Ovary (tissue), 9 donors: ENCODE data around the gene IGFL4. TPM values are rescaled to one million over a fixed set of nuclear protein-coding genes. Genes with fewer than 3 reads are reported as not detected.
"Not testable (repeated sequence)": the region's sequence is repeated elsewhere in the genome, so short reads cannot be mapped to it uniquely, and the experiment has no call there.

ENCODE experiments used
- DNase-seq, 5 donors: peaks; one replicate each; pipeline ENCODE4 v3.0.0-alpha.2; 2019 to 2020
- H3K27ac ChIP-seq, 2 donors: fragments of 200-600 bp; one replicate each; pipeline versions ENCODE4 v1.5.1 to v1.8.0; 2019 to 2022
- H3K27me3 ChIP-seq: fragments of 200-600 bp; one replicate; pipeline ENCODE4 v1.8.0; 2022
- H3K36me3 ChIP-seq: fragments of 200-600 bp; sonication (generic); one replicate; pipeline ENCODE4 v1.5.1; 2019
- H3K4me1 ChIP-seq: one replicate; pipeline ENCODE4 v1.8.1; 2013; ENCODE audit warnings: mild to moderate bottlenecking, moderate library complexity; ENCODE audit not compliant: insufficient read depth
- H3K4me3 ChIP-seq: fragments of 200-600 bp; sonication (generic); one replicate; pipeline ENCODE4 v1.5.1; 2017
- H3K9me3 ChIP-seq, 2 donors: fragments of 200-600 bp in 1 of 2; sonication (generic) in 1 of 2; one replicate each; pipeline versions ENCODE4 v1.5.1 to v1.8.1; 2013 to 2019; ENCODE audit warnings: mild to moderate bottlenecking in 1 of 2, moderate library complexity in 1 of 2
- EP300 ChIP-seq: sonication (generic); formaldehyde crosslinking; IDR thresholded peaks from one replicate; pipeline ENCODE4 v1.6.1; 2017; ENCODE audit warnings: antibody characterized with exemption
- POLR2A ChIP-seq: fragments of 450-650 bp; IDR thresholded peaks from one replicate; pipeline ENCODE4 v1.6.1; 2017; ENCODE audit warnings: antibody characterized with exemption, mild to moderate bottlenecking, moderate library complexity
- WGBS, 3 donors: extraction: QIAGEN DNeasy Blood & Tissue Kit in 1 of 3; methylation state at CpG; one replicate each; pipeline versions ENCODE4 v1.1.5 to v1.1.7; 2013 to 2017; 5-methylcytosine and 5-hydroxymethylcytosine counted together
- intact Hi-C, 4 donors: fragments of 100-400 bp; cut with DNase I; formaldehyde crosslinking; loops; one replicate each; pipeline versions ENCODE4 v1.11.0 to v1.15.1; 2022 to 2023
- polyA plus RNA-seq, 2 donors: library from polyadenylated mRNA; stranded (reverse); fragments of 200-250 nt in 1 of 2; fragments of 350-450 nt in 1 of 2; fragmentation: Illumina TruSeq in 1 of 2; extraction: RNeasy Lipid Tissue Mini Kit (QIAGEN cat#74804) in 1 of 2; gene quantifications; one replicate each; pipeline ENCODE4 v1.2.3, GENCODE V29; 2013 to 2014
- total RNA-seq, 7 donors: library from RNA; depleted of rRNA in 2 of 7; stranded (reverse); fragments of >200 nt in 2 of 7; fragmentation: NEBNext Ultra II Directional in 3 of 7; extraction: Animal tissue kit (Norgen Biotek cat#: 25700) in 3 of 7; gene quantifications; one replicate each; pipeline versions ENCODE4 v1.1.0 to v1.2.4, GENCODE V29; 2016 to 2023
- TF ChIP-seq, protein P1 (sequence below), 3 donors: fragments of 450-650 bp in 2 of 3; fragments of 200-600 bp in 1 of 3; IDR thresholded peaks; one replicate each; pipeline versions ENCODE4 v1.5.1 to v1.8.0; 2016 to 2022; ENCODE audit warnings: antibody characterized with exemption in 3 of 3, mild to moderate bottlenecking in 1 of 3
- donor health status: DM: no; HTN: no; CAD: no; lungs with moderate emphysema.
- donor health status: DM: no; HTN: no; CAD: no.
- donor health status: Bipolar disorder and iron deficiency.
- donor health status: DM: yes; HTN: yes; CAD: no.
- donor health status: DM: no; HTN: no; CAD: no.
- donor health status: DM: yes; HTN: yes; CAD: no.

Gene IGFL4
- total and polyA plus RNA-seq, 9 donors, result not detected

DNA sequence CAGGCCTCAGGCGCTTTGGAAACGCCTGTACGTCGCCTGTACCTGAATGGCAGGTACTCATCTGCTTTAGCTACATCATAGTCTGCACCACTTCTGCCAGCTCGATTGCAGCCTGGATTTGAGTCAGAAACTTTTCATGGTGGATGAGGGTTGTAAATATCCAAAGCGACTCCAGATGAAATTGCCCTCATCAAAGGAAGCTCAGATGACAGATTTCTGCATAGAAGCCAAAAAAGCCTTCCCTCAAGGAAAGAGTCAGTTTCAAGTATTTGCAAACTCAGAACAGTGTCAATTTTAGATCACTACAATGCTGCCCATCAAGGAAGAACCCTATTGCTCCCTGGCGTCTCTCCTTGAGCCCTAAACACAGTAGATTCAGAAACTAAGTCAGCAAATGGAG lies 38.8 kb upstream of the IGFL4 start:
- TF ChIP-seq, protein P1, sequence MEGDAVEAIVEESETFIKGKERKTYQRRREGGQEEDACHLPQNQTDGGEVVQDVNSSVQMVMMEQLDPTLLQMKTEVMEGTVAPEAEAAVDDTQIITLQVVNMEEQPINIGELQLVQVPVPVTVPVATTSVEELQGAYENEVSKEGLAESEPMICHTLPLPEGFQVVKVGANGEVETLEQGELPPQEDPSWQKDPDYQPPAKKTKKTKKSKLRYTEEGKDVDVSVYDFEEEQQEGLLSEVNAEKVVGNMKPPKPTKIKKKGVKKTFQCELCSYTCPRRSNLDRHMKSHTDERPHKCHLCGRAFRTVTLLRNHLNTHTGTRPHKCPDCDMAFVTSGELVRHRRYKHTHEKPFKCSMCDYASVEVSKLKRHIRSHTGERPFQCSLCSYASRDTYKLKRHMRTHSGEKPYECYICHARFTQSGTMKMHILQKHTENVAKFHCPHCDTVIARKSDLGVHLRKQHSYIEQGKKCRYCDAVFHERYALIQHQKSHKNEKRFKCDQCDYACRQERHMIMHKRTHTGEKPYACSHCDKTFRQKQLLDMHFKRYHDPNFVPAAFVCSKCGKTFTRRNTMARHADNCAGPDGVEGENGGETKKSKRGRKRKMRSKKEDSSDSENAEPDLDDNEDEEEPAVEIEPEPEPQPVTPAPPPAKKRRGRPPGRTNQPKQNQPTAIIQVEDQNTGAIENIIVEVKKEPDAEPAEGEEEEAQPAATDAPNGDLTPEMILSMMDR (IDR thresholded peaks at IDR 0.05), result no peak
- TF ChIP-seq EP300 (no peak), POLR2A (no peak)
- H3K27me3 ChIP-seq, result peaks cover 3% of the 10 kb centered on the region
- intact Hi-C loops, result loop anchor here in 1 of 4 donors (5.0 kb wide), 1 partner anchor 188 kb away; no protein-coding TSS in a partner anchor

DNA sequence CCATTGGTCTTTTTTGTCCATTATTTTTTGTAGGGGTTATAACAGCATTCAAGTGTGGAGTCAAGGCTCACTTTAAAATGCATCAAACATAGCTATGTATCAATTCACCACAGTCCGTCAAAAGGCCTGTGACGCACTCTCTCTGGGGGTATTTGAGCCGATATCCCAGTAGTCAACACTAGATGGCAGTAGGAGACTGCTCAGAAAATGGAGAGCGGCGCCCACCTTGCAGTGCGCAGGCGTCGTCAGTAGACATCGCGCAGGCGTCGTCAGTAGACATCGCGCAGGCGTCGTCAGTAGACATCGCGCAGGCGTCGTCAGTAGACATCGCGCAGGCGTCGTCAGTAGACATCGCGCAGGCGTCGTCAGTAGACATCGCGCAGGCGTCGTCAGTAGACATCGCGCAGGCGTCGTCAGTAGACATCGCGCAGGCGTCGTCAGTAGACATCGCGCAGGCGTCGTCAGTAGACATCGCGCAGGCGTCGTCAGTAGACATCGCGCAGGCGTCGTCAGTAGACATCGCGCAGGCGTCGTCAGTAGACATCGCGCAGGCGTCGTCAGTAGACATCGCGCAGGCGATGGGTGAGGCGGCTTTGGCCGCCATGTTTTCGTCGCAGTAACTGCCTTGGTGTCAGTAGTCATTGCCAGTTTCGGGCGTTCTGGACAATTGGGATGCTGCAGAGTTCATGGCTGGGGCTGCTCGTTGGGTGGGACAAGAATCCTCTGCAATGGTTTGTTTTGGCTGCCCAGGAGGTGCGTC lies 38.0 kb upstream of the IGFL4 start:
- DNase-seq, result peak in 4 of 5 donors; percentile 21 to 62 (median 43)
- intact Hi-C loops, result loop anchor here in 1 of 4 donors (5.0 kb wide), 1 partner anchor 189 kb away; no protein-coding TSS in a partner anchor
- not testable (repeated sequence) for H3K36me3 ChIP-seq, H3K27ac ChIP-seq, H3K4me3 ChIP-seq, H3K9me3 ChIP-seq, H3K27me3 ChIP-seq, H3K4me1 ChIP-seq
- 10 to 21% (median 19%) methylated on average over 27 to 43 of the region's 71 CpGs for WGBS, 3 donors
- TF ChIP-seq, protein P1 (IDR thresholded peaks at IDR 0.05), result peak in 1 of 3 donors; percentile 49

More for the DNA sequence above, 38.8 kb upstream of the IGFL4 start:
- WGBS, 3 donors, result 87 to 94% (median 88%) methylated on average over 7 of the region's 7 CpGs
- no peak for DNase-seq
- H3K4me1 ChIP-seq, result peaks cover 3% of the 10 kb centered on the region
- H3K36me3 ChIP-seq, result no peaks in the 10 kb centered on the region
- H3K4me3 ChIP-seq, result no peak overlapping the region
- peaks cover 0 to 5% of the 10 kb centered on the region in 2 donors for H3K9me3 ChIP-seq
- no peak overlapping the region for H3K27ac ChIP-seq

DNA sequence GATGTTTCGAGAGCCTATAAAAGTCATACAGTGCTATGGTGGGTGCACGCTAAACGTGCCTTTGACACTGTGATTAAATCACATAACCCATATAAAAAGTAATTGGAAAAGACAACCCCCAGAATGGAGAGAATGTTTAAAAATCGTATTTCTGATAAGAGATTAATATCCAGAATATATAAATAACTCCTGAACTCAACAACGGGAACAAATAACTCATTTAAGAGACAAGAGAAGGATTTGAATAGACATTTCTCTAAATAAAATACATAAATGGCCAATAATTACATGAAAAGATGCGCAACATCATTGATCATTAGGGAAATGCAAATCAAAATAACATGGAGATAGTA lies 37.0 kb upstream of the IGFL4 start:
- no peak for DNase-seq
- Histone ChIP-seq H3K27ac (no peak overlapping the region), H3K27me3 (peaks cover 3% of the 10 kb centered on the region), H3K36me3 (no peaks in the 10 kb centered on the region), H3K9me3 (peaks cover 0 to 5% of the 10 kb centered on the region in 2 donors), H3K4me1 (peaks cover 3% of the 10 kb centered on the region), H3K4me3 (no peak overlapping the region)
- TF ChIP-seq EP300 (no peak), POLR2A (no peak)
- TF ChIP-seq, protein P1 (IDR thresholded peaks at IDR 0.05), result no peak
- WGBS, 3 donors, result 20 to 23% (median 22%) methylated on average over 6 of the region's 6 CpGs
- intact Hi-C loops, result loop anchor here in 1 of 4 donors (5.0 kb wide), 1 partner anchor 190 kb away; no protein-coding TSS in a partner anchor

DNA sequence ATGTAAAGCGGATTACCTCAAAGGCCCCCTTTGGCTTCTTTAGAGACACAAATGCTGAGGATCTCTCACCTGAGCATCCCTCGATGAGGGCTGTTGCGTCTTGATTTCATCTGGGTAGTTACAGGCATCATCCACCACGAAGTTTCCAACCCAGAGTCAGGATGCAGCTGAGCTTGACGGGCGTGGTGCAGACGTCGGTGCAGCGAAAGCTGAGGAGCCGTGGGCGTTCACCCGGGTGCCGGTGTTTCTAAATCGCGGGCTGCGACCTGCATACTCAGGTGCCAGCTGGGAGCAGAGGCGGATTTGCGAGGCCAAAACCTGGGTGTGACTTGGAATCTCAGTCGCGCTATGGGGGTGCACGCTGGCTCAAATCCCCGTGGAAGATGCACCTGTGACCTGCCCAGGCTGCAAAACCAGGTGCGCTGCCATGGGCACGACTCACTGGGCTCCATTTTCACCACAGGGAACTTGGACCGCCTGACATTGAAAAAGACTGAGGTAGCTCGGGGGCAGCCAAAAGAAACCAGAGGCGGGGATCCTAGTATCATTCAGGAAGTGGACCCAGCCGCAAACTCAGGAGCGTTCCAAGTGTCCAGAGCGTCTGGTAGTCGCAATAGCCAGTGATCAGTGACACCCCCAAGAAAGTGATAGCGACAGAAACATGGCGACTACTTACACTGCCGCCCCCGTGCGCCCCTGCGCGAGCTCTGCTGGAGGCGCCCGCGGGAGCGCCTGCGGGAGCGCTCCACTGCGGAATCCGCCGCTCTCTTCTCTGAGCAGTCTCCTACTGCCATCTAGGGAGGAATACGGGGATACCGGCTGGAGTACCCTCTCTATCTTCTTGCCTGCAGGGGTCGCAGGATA lies 36.4 kb upstream of the IGFL4 start:
- no peaks in the 10 kb centered on the region for H3K36me3 ChIP-seq
- 1 to 2% (median 1%) methylated on average over 42 to 50 of the region's 50 CpGs for WGBS, 3 donors
- intact Hi-C loops, result loop anchor here in 1 of 4 donors (5.0 kb wide), 1 partner anchor 190 kb away; no protein-coding TSS in a partner anchor
- peaks cover 0 to 5% of the 10 kb centered on the region in 2 donors for H3K9me3 ChIP-seq
- peak in 2 of 5 donors; percentile 23 to 40 for DNase-seq
- H3K27ac ChIP-seq, result no peak overlapping the region
- H3K27me3 ChIP-seq, result peaks cover 3% of the 10 kb centered on the region
- TF ChIP-seq, protein P1 (IDR thresholded peaks at IDR 0.05), result no peak
- H3K4me3 ChIP-seq, result peak overlapping the region; percentile 8
- H3K4me1 ChIP-seq, result peaks cover 3% of the 10 kb centered on the region
